ENCODE results near the gene MSH2. TPM values are rescaled to one million over a fixed set of nuclear protein-coding genes. Genes with fewer than 3 reads are reported as not detected.

The MSH2 gene
- total RNA-seq, 1 experiment from 2014 or later: 139 TPM

DNA sequence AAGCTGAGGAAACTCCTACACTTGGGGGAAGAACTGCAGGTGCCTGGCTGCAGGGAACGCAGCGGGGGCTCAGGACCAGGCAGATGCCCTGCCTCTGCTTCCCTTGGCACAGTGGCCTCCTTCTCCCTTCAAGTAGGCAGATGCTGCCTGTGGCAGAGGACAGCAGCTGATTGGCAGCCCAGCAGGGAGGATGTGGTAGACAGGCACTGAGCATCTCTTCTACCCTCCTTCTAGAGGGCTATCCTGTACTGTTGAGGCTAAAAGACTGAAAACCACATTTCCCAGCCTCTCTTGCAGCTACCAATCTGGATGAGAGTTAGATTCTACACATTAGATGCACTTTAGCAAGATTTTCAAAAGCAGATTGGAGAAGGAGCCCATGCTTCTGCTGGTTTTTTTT is 105.7 kb downstream of the MSH2 start:
- Histone ChIP-seq H3K27me3 (ENCODE audit: insufficient read depth, low read length) (no peaks in the 10 kb centered on the region), H3K9ac (ENCODE audit: extremely low read depth, insufficient read length, low read length) (no peak overlapping the region), H3T11ph (ENCODE audit: low read length) (no peak overlapping the region), H3K79me1 (ENCODE audit: insufficient read depth, low read depth, low read length, poor library complexity, severe bottlenecking) (no peaks in the 10 kb centered on the region), H2BK5ac (ENCODE audit: insufficient read length, low read length) (no peak overlapping the region), H2BK12ac (ENCODE audit: insufficient read length, low read depth, low read length) (no peak overlapping the region), H3K9me3 (ENCODE audit: control insufficient read depth, low read depth, low read length) (peaks cover 23% of the 10 kb centered on the region), H4K5ac (ENCODE audit: insufficient read length, low read depth, low read length) (no peak overlapping the region), H3K23me2 (ENCODE audit: insufficient read length, low read depth, low read length, poor library complexity, severe bottlenecking) (no peaks in the 10 kb centered on the region), H4K20me1 (ENCODE audit: control insufficient read depth, insufficient read depth, insufficient read length) (no peaks in the 10 kb centered on the region), H4K8ac (replicated peaks; ENCODE audit: insufficient read length, low read depth, low read length) (no peak overlapping the region), H2AFZ (ENCODE audit: low read length) (no peak overlapping the region), H3K27ac (ENCODE audit: insufficient read length, low read depth, low read length) (no peak overlapping the region), H4K91ac (ENCODE audit: insufficient read length, low read depth, low read length) (no peak overlapping the region), H2BK20ac (ENCODE audit: low read depth, low read length, poor library complexity, severe bottlenecking) (no peak overlapping the region), H3K79me2 (ENCODE audit: insufficient read depth, low read length) (no peaks in the 10 kb centered on the region), H2BK15ac (ENCODE audit: low read depth, low read length) (no peak overlapping the region), H2BK120ac (ENCODE audit: low read depth, low read length, poor library complexity, severe bottlenecking) (no peak overlapping the region), H3K4me2 (ENCODE audit: insufficient read depth, insufficient read length, low read length) (no peak overlapping the region), H3K4ac (ENCODE audit: low read depth, low read length) (no peak overlapping the region), H3K18ac (ENCODE audit: insufficient read length, low read depth, low read length) (no peak overlapping the region), H3K56ac (ENCODE audit: insufficient read length, low read depth, low read length) (no peak overlapping the region), H3K23ac (ENCODE audit: insufficient read length, low read depth, low read length) (no peak overlapping the region), H2AK5ac (ENCODE audit: insufficient read length, low read length) (no peak overlapping the region), H3K14ac (ENCODE audit: insufficient read depth, low read length) (no peak overlapping the region), H3K4me1 (ENCODE audit: insufficient read depth, low read length) (no peaks in the 10 kb centered on the region)
- Mint-ChIP-seq H3K27ac (no peak overlapping the region), H3K9me3 (peaks cover 22 to 24% of the 10 kb centered on the region in 2 experiments), H3K36me3 (ENCODE audit: insufficient read depth in 1 of 3, low read depth in 3 of 3) (peaks cover 10 to 30% (median 24%) of the 10 kb centered on the region in 3 experiments), H3K27me3 (ENCODE audit: low read depth) (peaks cover 6% of the 10 kb centered on the region; the same call in 1 of the 2 replicates), H3K4me1 (peaks cover 13 to 19% of the 10 kb centered on the region in 2 experiments), H3K4me3 (no peak overlapping the region)
- no peak for DNase-seq
- TF ChIP-seq, protein P1, sequence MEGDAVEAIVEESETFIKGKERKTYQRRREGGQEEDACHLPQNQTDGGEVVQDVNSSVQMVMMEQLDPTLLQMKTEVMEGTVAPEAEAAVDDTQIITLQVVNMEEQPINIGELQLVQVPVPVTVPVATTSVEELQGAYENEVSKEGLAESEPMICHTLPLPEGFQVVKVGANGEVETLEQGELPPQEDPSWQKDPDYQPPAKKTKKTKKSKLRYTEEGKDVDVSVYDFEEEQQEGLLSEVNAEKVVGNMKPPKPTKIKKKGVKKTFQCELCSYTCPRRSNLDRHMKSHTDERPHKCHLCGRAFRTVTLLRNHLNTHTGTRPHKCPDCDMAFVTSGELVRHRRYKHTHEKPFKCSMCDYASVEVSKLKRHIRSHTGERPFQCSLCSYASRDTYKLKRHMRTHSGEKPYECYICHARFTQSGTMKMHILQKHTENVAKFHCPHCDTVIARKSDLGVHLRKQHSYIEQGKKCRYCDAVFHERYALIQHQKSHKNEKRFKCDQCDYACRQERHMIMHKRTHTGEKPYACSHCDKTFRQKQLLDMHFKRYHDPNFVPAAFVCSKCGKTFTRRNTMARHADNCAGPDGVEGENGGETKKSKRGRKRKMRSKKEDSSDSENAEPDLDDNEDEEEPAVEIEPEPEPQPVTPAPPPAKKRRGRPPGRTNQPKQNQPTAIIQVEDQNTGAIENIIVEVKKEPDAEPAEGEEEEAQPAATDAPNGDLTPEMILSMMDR (conservative IDR thresholded peaks at IDR 0.05): no peak
- no CpG with 5 or more reads among the region's 2 CpGs for WGBS (ENCODE audit: extremely low coverage, insufficient read length, low lambda C conversion rate)
